K562 (cell line): ENCODE data around the gene EGR2. TPM values are rescaled to one million over a fixed set of nuclear protein-coding genes. Genes with fewer than 3 reads are reported as not detected.

Experiments used
- CREB1 ChIP-seq, 2 experiments: sonication (generic) in 1 of 2; formaldehyde crosslinking in 1 of 2; IDR thresholded peaks; 2 replicates each; pipeline versions ENCODE4 v1.6.1 to v1.8.0; 2012 to 2022; ENCODE audit warnings: inconsistent platforms in 1 of 2, mild to moderate bottlenecking in 1 of 2, missing genetic modification reagents in 1 of 2, moderate library complexity in 1 of 2
- GTF3C2 ChIP-seq: IDR thresholded peaks from 3 replicates; pipeline ENCODE4 v1.6.1; 2011; ENCODE audit warnings: borderline replicate concordance, mild to moderate bottlenecking, moderate library complexity; ENCODE audit not compliant: insufficient read length; ENCODE audit errors: extremely low read depth
- ILK ChIP-seq: fragments of 450-650 bp; IDR thresholded peaks from 2 replicates; pipeline ENCODE4 v1.6.1; 2016; ENCODE audit warnings: missing genetic modification characterization, low read depth, mild to moderate bottlenecking, missing compliant biosample characterization, moderate library complexity, borderline replicate concordance
- IRF2 ChIP-seq: sonication (generic); formaldehyde crosslinking; IDR thresholded peaks from 2 replicates; pipeline ENCODE4 v1.8.1; 2022; ENCODE audit warnings: mild to moderate bottlenecking, missing genetic modification reagents
- PTRF ChIP-seq: fragments of 450-650 bp; IDR thresholded peaks from 2 replicates; pipeline ENCODE4 v1.6.1; 2016; ENCODE audit warnings: mild to moderate bottlenecking, missing genetic modification characterization, missing compliant biosample characterization
- RBBP5 ChIP-seq: fragments of 200-600 bp; sonication (generic); IDR thresholded peaks from 2 replicates; pipeline ENCODE4 v1.6.1; 2012; ENCODE audit warnings: borderline replicate concordance, mild to moderate bottlenecking, low read length, control low read depth, inconsistent platforms; ENCODE audit not compliant: insufficient read depth, poor library complexity, severe bottlenecking
- SREBF2 ChIP-seq: sonication (generic); formaldehyde crosslinking; IDR thresholded peaks from 2 replicates; pipeline ENCODE4 v1.4.0; 2020; ENCODE audit warnings: mild to moderate bottlenecking, missing genetic modification reagents
- ZKSCAN8 ChIP-seq: fragments of 200-800 bp; sonication (Bioruptor generic); IDR thresholded peaks from 2 replicates; pipeline ENCODE4 v1.6.1; 2016; ENCODE audit warnings: missing genetic modification characterization, missing compliant biosample characterization
- ZNF146 ChIP-seq: IDR thresholded peaks from one replicate; pipeline ENCODE4 v1.6.1; 2018; ENCODE audit warnings: missing compliant biosample characterization; ENCODE audit not compliant: unreplicated experiment
- polyA plus RNA-seq, 8 experiments: library from polyadenylated mRNA; depleted of rRNA in 4 of 8; stranded (reverse) in 5 of 8; unstranded in 3 of 8; fragments of >200 nt; fragmentation: Nextera tagmentation in 2 of 8; fragmentation: Illumina TruSeq in 1 of 8; extraction: Ambion mirVana in 2 of 8; extraction: Trizol in 1 of 8; gene quantifications; 2 replicates each; pipeline versions ENCODE4 v1.2.1 to v1.2.3, GENCODE V29; 2011 to 2014; ENCODE audit warnings: inconsistent platforms in 1 of 8, missing spikeins in 1 of 8
- total RNA-seq, 7 experiments: library from RNA; depleted of rRNA in 6 of 7; stranded (reverse); fragments of >200 nt in 6 of 7; fragmentation: Illumina TruSeq in 2 of 7; extraction: Trizol in 2 of 7; gene quantifications; 2 replicates each; pipeline versions ENCODE4 v1.2.1 to v1.2.3, GENCODE V29; 2011 to 2021; ENCODE audit warnings: low replicate concordance in 1 of 7

EGR2 gene
- total and polyA plus RNA-seq, 9 of the 15 experiments (the other 6 are each of a cell fraction or from before 2014, with no cell fraction given) = 0.08 to 0.18 (median 0.12) TPM; not detected in 4

DNA sequence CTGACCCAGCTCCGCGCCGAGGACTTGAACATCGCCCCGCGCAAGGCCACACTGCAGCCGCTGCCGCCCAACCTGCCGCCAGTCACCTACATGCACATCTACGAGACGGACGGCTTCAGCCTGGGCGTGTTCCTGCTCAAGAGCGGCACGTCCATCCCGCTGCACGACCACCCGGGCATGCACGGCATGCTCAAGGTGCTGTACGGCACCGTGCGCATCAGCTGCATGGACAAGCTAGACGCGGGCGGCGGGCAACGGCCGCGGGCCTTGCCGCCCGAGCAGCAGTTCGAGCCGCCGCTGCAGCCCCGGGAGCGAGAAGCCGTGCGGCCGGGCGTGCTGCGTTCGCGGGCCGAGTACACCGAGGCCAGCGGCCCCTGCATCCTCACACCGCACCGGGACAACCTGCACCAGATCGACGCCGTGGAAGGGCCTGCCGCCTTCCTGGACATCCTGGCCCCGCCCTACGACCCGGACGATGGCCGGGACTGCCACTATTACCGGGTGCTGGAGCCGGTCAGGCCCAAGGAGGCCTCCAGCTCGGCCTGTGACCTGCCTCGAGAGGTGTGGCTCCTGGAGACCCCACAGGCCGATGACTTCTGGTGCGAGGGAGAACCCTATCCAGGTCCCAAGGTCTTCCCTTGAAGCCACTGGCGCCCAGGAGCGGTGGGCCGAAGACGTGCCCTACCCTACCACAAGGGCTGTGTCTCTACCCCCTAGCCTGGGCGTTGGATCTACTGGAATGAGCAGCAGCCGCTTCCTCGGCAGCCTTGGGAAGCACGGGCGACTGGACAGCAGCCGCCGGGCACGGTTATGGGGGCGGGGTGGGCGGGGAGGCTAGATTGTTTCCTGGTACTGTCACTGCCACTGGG, 10.7 kb downstream of the EGR2 start (continued):
- TF ChIP-seq SREBF2 (CRISPR knock-in tag) (no peak), IRF2 (CRISPR knock-in tag) (0 out of 2 replicates have a peak, but pooled peaks have one; percentile 45), GTF3C2 (no peak), RBBP5 (peak; percentile 94), ZNF146 (no peak), PTRF (tag) (no peak), ZKSCAN8 (no peak), CREB1 (IDR thresholded peaks at IDR 0.05) (no peak), CREB1 (CRISPR knock-in tag; IDR thresholded peaks at IDR 0.05) (no peak), ILK (tag) (no peak)
